ENCODE results near the gene SLC9A8.

The SLC9A8 gene

GRCh38 chr20:49850463-49851230 lies 38.0 kb downstream of the SLC9A8 start:
- Histone ChIP-seq H3K23ac (ENCODE audit: low read length) (no peak overlapping the region), H3K9me3 (ENCODE audit: insufficient read depth, low read depth, low read length) (peaks cover 4% of the 10 kb centered on the region), H3K36me3 (ENCODE audit: control insufficient read depth in 1 of 2, insufficient read depth in 2 of 2, low read length in 2 of 2) (peaks cover 0 to 2% of the 10 kb centered on the region in 2 experiments), H4K12ac (ENCODE audit: low read depth, low read length) (no peak overlapping the region), H2BK120ac (ENCODE audit: insufficient read depth, low read length, poor library complexity) (no peak overlapping the region), H4K91ac (ENCODE audit: low read depth, low read length) (no peak overlapping the region), H3K27ac (ENCODE audit: low read depth, low read length) (no peak overlapping the region), H2BK12ac (ENCODE audit: low read length) (no peak overlapping the region), H3K4me1 (ENCODE audit: control insufficient read depth in 1 of 2, insufficient read depth in 2 of 2, low read length in 2 of 2) (peaks cover 11 to 13% of the 10 kb centered on the region in 2 experiments), H3K14ac (ENCODE audit: low read length) (no peak overlapping the region), H4K8ac (ENCODE audit: low read depth, low read length) (no peak overlapping the region), H3K9ac (ENCODE audit: low read length) (no peak overlapping the region), H3K79me1 (ENCODE audit: low read length) (no peaks in the 10 kb centered on the region), H2AK5ac (ENCODE audit: low read length) (no peak overlapping the region), H3K4me3 (ENCODE audit: low read depth, low read length) (no peak overlapping the region), H3K79me2 (ENCODE audit: control insufficient read depth, insufficient read depth, low read length, poor library complexity) (no peaks in the 10 kb centered on the region), H3K27me3 (ENCODE audit: insufficient read depth, low read length) (no peaks in the 10 kb centered on the region), H2BK5ac (ENCODE audit: low read depth, low read length, poor library complexity) (no peak overlapping the region), H3K18ac (ENCODE audit: low read length) (no peak overlapping the region), H3K4ac (ENCODE audit: low read depth, low read length) (no peak overlapping the region), H2AFZ (ENCODE audit: insufficient read depth, low read length, poor library complexity) (no peak overlapping the region), H3K4me2 (ENCODE audit: low read length) (no peak overlapping the region)
- DNase-seq, result no peak
- WGBS (ENCODE audit: extremely low coverage, insufficient coverage, insufficient read length), result no CpG with 5 or more reads among the region's 8 CpGs

- H3K4me3 ChIP-seq (ENCODE audit: low read depth, low read length), result no peak overlapping the region
- H3K14ac ChIP-seq (ENCODE audit: low read length), result no peak overlapping the region
- H3K9me3 ChIP-seq (ENCODE audit: insufficient read depth, low read depth, low read length), result peaks cover 4% of the 10 kb centered on the region
- H2AFZ ChIP-seq (ENCODE audit: insufficient read depth, low read length, poor library complexity), result no peak overlapping the region
- H3K18ac ChIP-seq (ENCODE audit: low read length), result no peak overlapping the region
- H2BK12ac ChIP-seq (ENCODE audit: low read length), result no peak overlapping the region
- H3K27ac ChIP-seq (ENCODE audit: low read depth, low read length), result no peak overlapping the region
- DNase-seq, result peak in 1 of 2 donors; percentile 24
- no peak overlapping the region for H3K4ac ChIP-seq (ENCODE audit: low read depth, low read length)
- no peak overlapping the region for H3K23ac ChIP-seq (ENCODE audit: low read length)
- peaks cover 0 to 2% of the 10 kb centered on the region in 2 experiments for H3K36me3 ChIP-seq (ENCODE audit: control insufficient read depth in 1 of 2, insufficient read depth in 2 of 2, low read length in 2 of 2)
- no peak overlapping the region for H4K91ac ChIP-seq (ENCODE audit: low read depth, low read length)
- WGBS (ENCODE audit: extremely low coverage, insufficient coverage, insufficient read length), result no CpG with 5 or more reads among the region's 3 CpGs
- no peaks in the 10 kb centered on the region for H3K27me3 ChIP-seq (ENCODE audit: insufficient read depth, low read length)
- H3K79me1 ChIP-seq (ENCODE audit: low read length), result no peaks in the 10 kb centered on the region
- H3K4me2 ChIP-seq (ENCODE audit: low read length), result no peak overlapping the region
- H2BK120ac ChIP-seq (ENCODE audit: insufficient read depth, low read length, poor library complexity), result no peak overlapping the region
- no peak overlapping the region for H4K8ac ChIP-seq (ENCODE audit: low read depth, low read length)
- peaks cover 11 to 13% of the 10 kb centered on the region in 2 experiments for H3K4me1 ChIP-seq (ENCODE audit: control insufficient read depth in 1 of 2, insufficient read depth in 2 of 2, low read length in 2 of 2)
- no peak overlapping the region for H3K9ac ChIP-seq (ENCODE audit: low read length)
- no peak overlapping the region for H2BK5ac ChIP-seq (ENCODE audit: low read depth, low read length, poor library complexity)
- H4K12ac ChIP-seq (ENCODE audit: low read depth, low read length), result no peak overlapping the region
- H2AK5ac ChIP-seq (ENCODE audit: low read length), result no peak overlapping the region
- no peaks in the 10 kb centered on the region for H3K79me2 ChIP-seq (ENCODE audit: control insufficient read depth, insufficient read depth, low read length, poor library complexity)
Observed at GRCh38 chr20:49851231-49851705, 38.6 kb downstream of the SLC9A8 start.

- no peak for DNase-seq
- H3K4ac ChIP-seq (ENCODE audit: low read depth, low read length), result no peak overlapping the region
- H2AK5ac ChIP-seq (ENCODE audit: low read length), result no peak overlapping the region
- H3K27ac ChIP-seq (ENCODE audit: low read depth, low read length), result no peak overlapping the region
- no peaks in the 10 kb centered on the region for H3K79me2 ChIP-seq (ENCODE audit: control insufficient read depth, insufficient read depth, low read length, poor library complexity)
- H2BK12ac ChIP-seq (ENCODE audit: low read length), result no peak overlapping the region
- H3K4me1 ChIP-seq (ENCODE audit: control insufficient read depth in 1 of 2, insufficient read depth in 2 of 2, low read length in 2 of 2), result peaks cover 11 to 13% of the 10 kb centered on the region in 2 experiments
- no CpG with 5 or more reads among the region's 7 CpGs for WGBS (ENCODE audit: extremely low coverage, insufficient coverage, insufficient read length)
- no peak overlapping the region for H3K18ac ChIP-seq (ENCODE audit: low read length)
- peaks cover 4% of the 10 kb centered on the region for H3K9me3 ChIP-seq (ENCODE audit: insufficient read depth, low read depth, low read length)
- no peak overlapping the region for H3K14ac ChIP-seq (ENCODE audit: low read length)
- H4K12ac ChIP-seq (ENCODE audit: low read depth, low read length), result no peak overlapping the region
- H3K36me3 ChIP-seq (ENCODE audit: control insufficient read depth in 1 of 2, insufficient read depth in 2 of 2, low read length in 2 of 2), result peaks cover 0 to 2% of the 10 kb centered on the region in 2 experiments
- H2BK120ac ChIP-seq (ENCODE audit: insufficient read depth, low read length, poor library complexity), result no peak overlapping the region
- H3K9ac ChIP-seq (ENCODE audit: low read length), result no peak overlapping the region
- no peak overlapping the region for H2BK5ac ChIP-seq (ENCODE audit: low read depth, low read length, poor library complexity)
- no peak overlapping the region for H3K23ac ChIP-seq (ENCODE audit: low read length)
- no peaks in the 10 kb centered on the region for H3K27me3 ChIP-seq (ENCODE audit: insufficient read depth, low read length)
- no peak overlapping the region for H4K8ac ChIP-seq (ENCODE audit: low read depth, low read length)
- no peak overlapping the region for H3K4me3 ChIP-seq (ENCODE audit: low read depth, low read length)
- no peaks in the 10 kb centered on the region for H3K79me1 ChIP-seq (ENCODE audit: low read length)
- no peak overlapping the region for H4K91ac ChIP-seq (ENCODE audit: low read depth, low read length)
- H3K4me2 ChIP-seq (ENCODE audit: low read length), result no peak overlapping the region
- H2AFZ ChIP-seq (ENCODE audit: insufficient read depth, low read length, poor library complexity), result no peak overlapping the region
Observed at GRCh38 chr20:49851991-49852390, 39.4 kb downstream of the SLC9A8 start.

- no peak overlapping the region for H2BK5ac ChIP-seq (ENCODE audit: low read depth, low read length, poor library complexity)
- no peak overlapping the region for H3K23ac ChIP-seq (ENCODE audit: low read length)
- no peak overlapping the region for H3K14ac ChIP-seq (ENCODE audit: low read length)
- no peak overlapping the region for H4K8ac ChIP-seq (ENCODE audit: low read depth, low read length)
- WGBS (ENCODE audit: extremely low coverage, insufficient coverage, insufficient read length), result no CpG with 5 or more reads among the region's 8 CpGs
- H3K9ac ChIP-seq (ENCODE audit: low read length), result no peak overlapping the region
- H3K4me2 ChIP-seq (ENCODE audit: low read length), result no peak overlapping the region
- no peak overlapping the region for H3K18ac ChIP-seq (ENCODE audit: low read length)
- H3K79me2 ChIP-seq (ENCODE audit: control insufficient read depth, insufficient read depth, low read length, poor library complexity), result no peaks in the 10 kb centered on the region
- H3K4ac ChIP-seq (ENCODE audit: low read depth, low read length), result no peak overlapping the region
- no peak for DNase-seq
- peaks cover 4% of the 10 kb centered on the region for H3K9me3 ChIP-seq (ENCODE audit: insufficient read depth, low read depth, low read length)
- no peaks in the 10 kb centered on the region for H3K79me1 ChIP-seq (ENCODE audit: low read length)
- H2AK5ac ChIP-seq (ENCODE audit: low read length), result no peak overlapping the region
- H2BK120ac ChIP-seq (ENCODE audit: insufficient read depth, low read length, poor library complexity), result no peak overlapping the region
- H3K27me3 ChIP-seq (ENCODE audit: insufficient read depth, low read length), result no peaks in the 10 kb centered on the region
- H2AFZ ChIP-seq (ENCODE audit: insufficient read depth, low read length, poor library complexity), result no peak overlapping the region
- no peak overlapping the region for H4K12ac ChIP-seq (ENCODE audit: low read depth, low read length)
- peaks cover 0 to 2% of the 10 kb centered on the region in 2 experiments for H3K36me3 ChIP-seq (ENCODE audit: control insufficient read depth in 1 of 2, insufficient read depth in 2 of 2, low read length in 2 of 2)
- H2BK12ac ChIP-seq (ENCODE audit: low read length), result no peak overlapping the region
- H3K4me1 ChIP-seq (ENCODE audit: control insufficient read depth in 1 of 2, insufficient read depth in 2 of 2, low read length in 2 of 2), result peaks cover 11 to 13% of the 10 kb centered on the region in 2 experiments
- no peak overlapping the region for H4K91ac ChIP-seq (ENCODE audit: low read depth, low read length)
- H3K27ac ChIP-seq (ENCODE audit: low read depth, low read length), result no peak overlapping the region
- H3K4me3 ChIP-seq (ENCODE audit: low read depth, low read length), result no peak overlapping the region
Observed at GRCh38 chr20:49852522-49853080, 40.0 kb downstream of the SLC9A8 start.

Data from trophoblast cell (in vitro differentiated cells and primary cell).